DND-41 (cell line): ENCODE data around the gene NTN1.

Experiments
- CTCF ChIP-seq: IDR thresholded peaks from 2 replicates; pipeline ENCODE4 v1.5.1; 2012; ENCODE audit warnings: borderline replicate concordance, low read length, moderate library complexity, mild to moderate bottlenecking; ENCODE audit not compliant: poor library complexity, severe bottlenecking; ENCODE audit errors: extremely low read depth
- EZH2 ChIP-seq: IDR thresholded peaks from 3 replicates; pipeline ENCODE4 v1.6.1; 2012; ENCODE audit warnings: borderline replicate concordance, low read depth, mild to moderate bottlenecking, moderate library complexity, low read length, inconsistent platforms; ENCODE audit not compliant: severe bottlenecking

- TF ChIP-seq CTCF = no peak
- no peak for TF ChIP-seq EZH2
Observed at GRCh38 chr17:9150446-9151090, 129.3 kb downstream of the NTN1 start.
